Endothelial cell of umbilical vein (primary cell): Measurements from ENCODE around the gene CNTN2. TPM values are rescaled to one million over a fixed set of nuclear protein-coding genes. Genes with fewer than 3 reads are reported as not detected.

Source experiments
- BruUV-seq: library from RNA; stranded (reverse); fragments of 400-500 nt; replicated peaks from 2 replicates; lab custom pipeline; 2021; lab: Mats Ljungman, UMichigan
- CTCF ChIA-PET: fragments of 300-600, 350-600 bp; sonication (Branson Sonifier 250); formaldehyde crosslinking; loops from one replicate; lab custom pipeline; 2021; ENCODE audit warnings: antibody characterized with exemption, inconsistent platforms; lab: Charles Lee
- POLR2A ChIA-PET: fragments of 300-600, 350-600 bp; sonication (Branson Sonifier 250); formaldehyde crosslinking; loops from one replicate; lab custom pipeline; 2021; ENCODE audit warnings: antibody characterized with exemption, inconsistent platforms; lab: Charles Lee
- DNase-seq: peaks from one replicate; pipeline ENCODE4 v3.0.0-alpha.2; 2011; ENCODE audit warnings: low read depth, low spot score
- FAIRE-seq: peaks from 2 replicates; lab custom pipeline; 2011; peaks lifted over from hg19 to GRCh38; lab: Jason Lieb, UNC
- H2AFZ ChIP-seq: 2 replicates; pipeline ENCODE4 v1.6.0; 2012; ENCODE audit warnings: low read depth, low read length, control low read depth, inconsistent platforms
- H3K27ac ChIP-seq: 2 replicates; pipeline ENCODE4 v1.5.1; 2011; ENCODE audit warnings: low read depth, mild to moderate bottlenecking, control low read depth, low read length, moderate library complexity; ENCODE audit not compliant: insufficient read depth
- H3K27me3 ChIP-seq, 2 experiments: 2 replicates each; pipeline versions ENCODE4 v1.6.0 to v1.6.1; 2011; ENCODE audit warnings: low read length in 2 of 2, mixed read lengths in 1 of 2; ENCODE audit not compliant: control insufficient read depth in 2 of 2, insufficient read depth in 2 of 2
- H3K36me3 ChIP-seq, 2 experiments: 2 replicates in 1 of 2; 3 replicates in 1 of 2; pipeline ENCODE4 v1.5.1; 2011; ENCODE audit warnings: low read length in 2 of 2, mild to moderate bottlenecking in 1 of 2, moderate library complexity in 1 of 2; ENCODE audit not compliant: control insufficient read depth in 2 of 2, insufficient read depth in 2 of 2; ENCODE audit errors: extremely low read depth in 1 of 2
- H3K4me1 ChIP-seq: 3 replicates; pipeline ENCODE4 v1.5.1; 2011; ENCODE audit warnings: mild to moderate bottlenecking, low read length; ENCODE audit not compliant: control insufficient read depth, insufficient read depth; ENCODE audit errors: extremely low read depth
- H3K4me2 ChIP-seq: 2 replicates; pipeline ENCODE4 v1.6.1; 2011; ENCODE audit warnings: low read length, control low read depth, mixed read lengths; ENCODE audit not compliant: insufficient read depth
- H3K4me3 ChIP-seq, 3 experiments: fragments of 200-600 bp in 1 of 3; sonication (generic), shearing (Covaris generic) in 1 of 3; replicated peaks in 1 of 3; 2 replicates each; pipeline ENCODE4 v1.5.1; 2011 to 2016; ENCODE audit warnings: control low read depth in 3 of 3, low read length in 3 of 3, mild to moderate bottlenecking in 2 of 3, inconsistent platforms in 1 of 3, low read depth in 1 of 3, moderate library complexity in 1 of 3; ENCODE audit not compliant: insufficient read depth in 1 of 3
- H3K79me2 ChIP-seq: 2 replicates; pipeline ENCODE4 v1.6.0; 2012; ENCODE audit warnings: low read length, inconsistent platforms; ENCODE audit not compliant: control insufficient read depth, insufficient read depth
- H3K9ac ChIP-seq: replicated peaks from 2 replicates; pipeline ENCODE3; 2011; ENCODE audit warnings: low read length, control low read depth; ENCODE audit not compliant: insufficient read depth; ENCODE audit errors: extremely low read depth
- H3K9me1 ChIP-seq: replicated peaks from 3 replicates; pipeline ENCODE4 v1.6.0; 2011; ENCODE audit warnings: mild to moderate bottlenecking, low read length; ENCODE audit not compliant: control insufficient read depth, insufficient read depth; ENCODE audit errors: extremely low read depth
- H3K9me3 ChIP-seq: replicated peaks from 2 replicates; pipeline ENCODE4 v1.5.1; 2012; ENCODE audit warnings: low read length, inconsistent platforms; ENCODE audit not compliant: control insufficient read depth, insufficient read depth
- H4K20me1 ChIP-seq: replicated peaks from 2 replicates; pipeline ENCODE3; 2011; ENCODE audit warnings: mild to moderate bottlenecking, low read length; ENCODE audit not compliant: control insufficient read depth, insufficient read depth; ENCODE audit errors: extremely low read depth
- CTCF ChIP-seq, 2 donors: IDR thresholded peaks; 1 replicate in 1 of 2; 2 replicates in 1 of 2; pipeline ENCODE4 v1.5.1; 2011; ENCODE audit warnings: low read length in 2 of 2, mild to moderate bottlenecking in 2 of 2, moderate library complexity in 2 of 2, control low read depth in 1 of 2, inconsistent platforms in 1 of 2, low read depth in 1 of 2; ENCODE audit not compliant: insufficient read depth in 1 of 2; ENCODE audit errors: extremely low read depth in 1 of 2
- EZH2 ChIP-seq: IDR thresholded peaks from 2 replicates; pipeline ENCODE4 v1.6.1; 2012; ENCODE audit warnings: borderline replicate concordance, low read depth, mild to moderate bottlenecking, moderate library complexity, low read length, inconsistent platforms; ENCODE audit not compliant: severe bottlenecking
- FOS ChIP-seq: IDR thresholded peaks from 2 replicates; pipeline ENCODE4 v1.6.1; 2011; ENCODE audit warnings: mild to moderate bottlenecking, low read length, moderate library complexity, borderline replicate concordance; ENCODE audit not compliant: insufficient read depth
- GATA2 ChIP-seq: IDR thresholded peaks from 2 replicates; pipeline ENCODE4 v1.7.0; 2011; ENCODE audit warnings: low read depth, mild to moderate bottlenecking, moderate library complexity, mixed read lengths, low read length; ENCODE audit not compliant: insufficient read length, insufficient read depth
- JUN ChIP-seq: IDR thresholded peaks from 2 replicates; pipeline ENCODE4 v1.6.1; 2011; ENCODE audit warnings: borderline replicate concordance, low read depth; ENCODE audit not compliant: insufficient read length, insufficient read depth
- MYC ChIP-seq: IDR thresholded peaks from one replicate; pipeline ENCODE4 v1.6.1; 2011; ENCODE audit warnings: mild to moderate bottlenecking, low read depth, low read length
- POLR2A ChIP-seq: IDR thresholded peaks from 2 replicates; pipeline ENCODE4 v1.6.1; 2012; ENCODE audit warnings: low read depth, mild to moderate bottlenecking, control low read depth, low read length
- POLR2AphosphoS5 ChIP-seq: IDR thresholded peaks from 2 replicates; pipeline ENCODE4 v1.6.1; 2012; ENCODE audit warnings: low read depth, mild to moderate bottlenecking, control low read depth, low read length, moderate library complexity; ENCODE audit not compliant: insufficient read depth
- dilution Hi-C: fragments of 300-500 bp; cut with MboI; formaldehyde crosslinking; loops from one replicate; pipeline ENCODE4 v1.15.0; 2019; ENCODE audit warnings: low sequenced_read_pairs; ENCODE audit not compliant: extremely low pct_ligation_motif_present
- intact Hi-C: fragments of 100-400 bp; cut with micrococcal nuclease; formaldehyde crosslinking; loops from one replicate; pipeline ENCODE4 v1.10.0; 2022
- polyA plus RNA-seq, 4 experiments: library from polyadenylated mRNA; depleted of rRNA in 3 of 4; stranded (reverse) in 3 of 4; unstranded in 1 of 4; fragments of >200 nt; gene quantifications; 2 replicates each; pipeline versions ENCODE4 v1.2.1 to v1.2.3, GENCODE V29; 2011 to 2012; ENCODE audit warnings: missing spikeins in 1 of 4
- total RNA-seq: library from RNA; stranded (reverse); gene quantifications from 2 replicates; pipeline ENCODE4 v1.2.3, GENCODE V29; 2021
- TF ChIP-seq, protein P1 (sequence below): IDR thresholded peaks from 2 replicates; pipeline ENCODE4 v1.6.1; 2011; ENCODE audit not compliant: insufficient read depth, insufficient read length

The CNTN2 gene
- total and polyA plus RNA-seq, 2 donors (not counting 3 experiments of a cell fraction or from before 2014, with no cell fraction given): not detected

DNA sequence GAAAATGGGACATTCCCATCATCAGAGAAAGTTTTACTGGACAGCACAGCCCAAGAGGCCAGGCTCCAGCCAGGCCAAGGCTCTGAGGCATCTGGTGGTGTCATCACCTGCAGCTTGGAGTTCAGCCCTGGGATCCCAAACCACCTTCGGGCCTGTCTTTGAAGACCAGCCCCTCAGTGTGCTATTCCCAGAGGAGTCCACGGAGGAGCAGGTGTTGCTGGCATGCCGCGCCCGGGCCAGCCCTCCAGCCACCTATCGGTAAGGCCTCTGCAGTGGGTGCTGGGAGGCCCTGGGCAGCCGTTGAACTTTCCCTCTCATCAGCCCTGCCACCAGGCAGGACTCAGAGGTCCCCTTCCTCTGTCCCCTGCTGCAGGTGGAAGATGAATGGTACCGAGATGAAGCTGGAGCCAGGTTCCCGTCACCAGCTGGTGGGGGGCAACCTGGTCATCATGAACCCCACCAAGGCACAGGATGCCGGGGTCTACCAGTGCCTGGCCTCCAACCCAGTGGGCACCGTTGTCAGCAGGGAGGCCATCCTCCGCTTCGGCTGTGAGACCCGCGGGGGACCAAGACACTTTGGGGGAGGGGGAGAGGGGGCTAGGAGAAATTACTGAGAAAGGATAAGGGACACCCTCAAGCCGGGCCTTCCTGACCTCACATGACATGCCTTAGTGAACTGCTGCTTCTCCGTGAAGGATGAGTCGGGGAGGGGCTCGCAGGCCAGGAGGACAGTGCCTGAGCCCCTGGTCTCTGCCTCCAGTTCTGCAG is 15.0 kb downstream of the CNTN2 start:
- H3K9ac ChIP-seq: no peak overlapping the region
- peaks cover 0 to 2% of the 10 kb centered on the region in 2 experiments for H3K27me3 ChIP-seq
- dilution Hi-C loops: no loop called here
- no peaks in the 10 kb centered on the region for H3K4me1 ChIP-seq
- H3K4me3 ChIP-seq: no peak overlapping the region
- no peak overlapping the region for H2AFZ ChIP-seq
- no peaks in the 10 kb centered on the region for H3K9me1 ChIP-seq
- no peaks in the 10 kb centered on the region for H4K20me1 ChIP-seq
- ChIA-PET CTCF (interaction anchor here (1.8 kb wide), 1 partner anchor 69 kb away, joined by 6 read pairs; no protein-coding TSS in a partner anchor), POLR2A (no interaction called here)
- no peak for FAIRE-seq
- no peak overlapping the region for H3K4me2 ChIP-seq
- no peaks in the 10 kb centered on the region for H3K36me3 ChIP-seq
- no peaks in the 10 kb centered on the region for H3K9me3 ChIP-seq
- TF ChIP-seq GATA2 (no peak), MYC (no peak), FOS (no peak), CTCF (IDR thresholded peaks at IDR 0.05; ENCODE audit: extremely low read depth in 1 of 2, insufficient read depth in 1 of 2, low read depth in 1 of 2, low read length in 2 of 2) (no peak), EZH2 (no peak), JUN (no peak), POLR2A (no peak), POLR2AphosphoS5 (no peak)
- TF ChIP-seq, protein P1, sequence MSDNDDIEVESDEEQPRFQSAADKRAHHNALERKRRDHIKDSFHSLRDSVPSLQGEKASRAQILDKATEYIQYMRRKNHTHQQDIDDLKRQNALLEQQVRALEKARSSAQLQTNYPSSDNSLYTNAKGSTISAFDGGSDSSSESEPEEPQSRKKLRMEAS: no peak
- no peaks in the 10 kb centered on the region for H3K79me2 ChIP-seq
- no peak overlapping the region for H3K27ac ChIP-seq
- intact Hi-C loops: no loop called here
- no TSS peak for BruUV-seq
- no peak for DNase-seq
